ENCODE measurements around the gene HOXA3. TPM values are rescaled to one million over a fixed set of nuclear protein-coding genes. Genes with fewer than 3 reads are reported as not detected.

The HOXA3 gene
- total RNA-seq, 4 donors from 2014 or later: 4.9 to 20.2 (median 13.2) TPM

DNA sequence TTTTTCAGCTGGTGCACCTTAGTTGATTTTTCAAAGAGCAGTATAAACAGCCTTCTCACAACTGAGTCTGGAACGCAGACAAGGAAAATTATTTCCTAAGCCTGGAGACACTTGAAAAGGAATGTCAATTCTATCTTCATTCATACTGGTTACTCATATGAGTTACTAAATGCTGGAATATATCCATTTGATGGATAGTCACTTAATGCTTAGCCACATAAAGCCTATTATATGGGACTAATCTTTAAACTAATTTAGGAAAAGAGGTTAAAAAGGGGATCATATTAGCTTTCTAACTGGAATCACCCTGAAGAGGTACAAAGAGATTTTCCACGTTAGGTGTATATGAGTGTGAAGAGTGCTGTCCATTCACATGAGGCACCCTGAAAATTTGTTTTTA is 20.2 kb downstream of the HOXA3 start:
- intact Hi-C loops (cut with DNase I; ENCODE audit: low total_unique reads): no loop called here
- TF ChIP-seq, protein P1, sequence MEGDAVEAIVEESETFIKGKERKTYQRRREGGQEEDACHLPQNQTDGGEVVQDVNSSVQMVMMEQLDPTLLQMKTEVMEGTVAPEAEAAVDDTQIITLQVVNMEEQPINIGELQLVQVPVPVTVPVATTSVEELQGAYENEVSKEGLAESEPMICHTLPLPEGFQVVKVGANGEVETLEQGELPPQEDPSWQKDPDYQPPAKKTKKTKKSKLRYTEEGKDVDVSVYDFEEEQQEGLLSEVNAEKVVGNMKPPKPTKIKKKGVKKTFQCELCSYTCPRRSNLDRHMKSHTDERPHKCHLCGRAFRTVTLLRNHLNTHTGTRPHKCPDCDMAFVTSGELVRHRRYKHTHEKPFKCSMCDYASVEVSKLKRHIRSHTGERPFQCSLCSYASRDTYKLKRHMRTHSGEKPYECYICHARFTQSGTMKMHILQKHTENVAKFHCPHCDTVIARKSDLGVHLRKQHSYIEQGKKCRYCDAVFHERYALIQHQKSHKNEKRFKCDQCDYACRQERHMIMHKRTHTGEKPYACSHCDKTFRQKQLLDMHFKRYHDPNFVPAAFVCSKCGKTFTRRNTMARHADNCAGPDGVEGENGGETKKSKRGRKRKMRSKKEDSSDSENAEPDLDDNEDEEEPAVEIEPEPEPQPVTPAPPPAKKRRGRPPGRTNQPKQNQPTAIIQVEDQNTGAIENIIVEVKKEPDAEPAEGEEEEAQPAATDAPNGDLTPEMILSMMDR (IDR thresholded peaks at IDR 0.05): no peak
- TF ChIP-seq POLR2A (IDR thresholded peaks at IDR 0.05): no peak
- 73 to 78% methylated on average over 2 of the region's 2 CpGs for WGBS, 2 donors
- DNase-seq (ENCODE audit: low spot score in 2 of 2): no peak
- no peak overlapping the region for H3K4me3 ChIP-seq (ENCODE audit: low read depth, poor library complexity, severe bottlenecking)

DNA sequence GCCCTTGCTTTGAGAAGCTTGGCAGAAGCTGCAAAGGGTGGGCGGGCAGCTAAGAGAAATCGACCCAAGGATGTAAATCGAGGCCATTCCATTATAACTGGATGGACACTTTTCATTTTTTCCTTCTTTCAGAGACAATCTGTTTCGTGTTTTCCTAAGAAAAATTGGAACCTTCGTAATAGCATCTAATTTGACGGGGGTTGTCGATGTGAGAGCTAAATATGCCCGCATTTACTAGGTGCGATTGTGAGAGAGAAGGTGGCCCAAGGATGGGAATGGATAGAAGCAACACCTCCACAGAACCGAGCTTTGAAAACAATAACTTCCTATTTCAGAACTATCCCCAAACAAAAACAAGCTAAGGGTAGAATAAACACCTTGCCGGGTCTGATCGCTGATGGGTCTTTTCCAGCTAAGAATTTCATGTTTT is 21.0 kb downstream of the HOXA3 start:
- DNase-seq (ENCODE audit: low spot score in 2 of 2): no peak
- TF ChIP-seq POLR2A (IDR thresholded peaks at IDR 0.05): no peak
- TF ChIP-seq, protein P1 (IDR thresholded peaks at IDR 0.05): no peak
- intact Hi-C loops (cut with DNase I; ENCODE audit: low total_unique reads): no loop called here
- WGBS, 2 donors: 35 to 41% methylated on average over 12 of the region's 12 CpGs
- H3K4me3 ChIP-seq (ENCODE audit: low read depth, poor library complexity, severe bottlenecking): peak overlapping the region; percentile 53

DNA sequence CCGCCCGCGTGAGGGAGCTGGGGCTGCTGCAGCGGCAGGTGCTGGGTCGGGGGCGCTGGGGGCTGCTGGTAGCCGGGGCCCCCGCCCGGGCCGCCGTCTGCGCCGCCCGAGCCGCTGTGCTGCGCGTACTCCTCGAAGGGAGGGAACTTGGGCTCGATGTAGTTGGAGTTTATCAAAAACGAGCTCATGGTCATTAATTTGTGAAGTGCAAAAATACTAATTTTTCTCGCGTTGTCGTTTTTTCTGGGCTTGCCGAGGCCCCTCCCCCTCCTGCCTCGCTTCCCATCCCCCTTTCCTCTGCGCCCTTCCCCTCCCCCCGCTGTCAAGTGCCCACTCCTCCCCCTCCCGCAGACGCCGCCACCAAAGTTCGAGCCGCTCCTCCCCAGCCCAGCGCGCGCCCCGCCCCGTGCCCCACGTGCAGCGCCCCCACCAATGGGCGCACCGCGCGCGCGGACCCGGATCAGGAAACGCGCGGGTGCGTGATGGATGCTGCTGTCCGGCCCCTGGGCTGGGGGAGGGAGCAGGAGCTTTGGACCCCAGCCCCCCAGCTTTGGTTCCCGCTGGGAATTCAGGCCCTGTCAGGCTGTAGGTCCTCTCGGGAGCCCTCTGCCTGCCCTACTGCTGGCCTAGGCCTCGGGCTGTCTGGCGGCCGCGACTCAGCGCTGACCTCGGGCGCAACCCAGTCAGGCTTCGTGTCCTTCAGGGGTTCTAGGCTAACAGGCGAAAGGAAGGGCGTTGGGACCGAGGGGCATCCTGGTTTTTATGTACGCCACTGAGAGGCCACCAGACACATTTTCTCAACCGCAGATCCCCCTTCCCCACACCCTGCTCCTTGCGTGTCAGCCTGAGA is 21.6 kb downstream of the HOXA3 start, which contains the start of gene HOXA4:
TSS of gene HOXA4 (minus strand) at position 218 of the 850 bp plus-strand sequence. CDS start at position 194, 24 bp downstream.
- H3K4me3 ChIP-seq (ENCODE audit: low read depth, poor library complexity, severe bottlenecking): peak within 1 kb of the TSS; percentile 53
- peak in 1 of 2 donors; percentile 80 for TF ChIP-seq POLR2A (IDR thresholded peaks at IDR 0.05)
- TF ChIP-seq, protein P1 (IDR thresholded peaks at IDR 0.05): no peak
- 7 to 12% methylated on average over 54 to 55 of the region's 67 CpGs for whole genome bisulfite sequencing, 2 donors
- peak; percentile 83 to 98 for DNase-seq (ENCODE audit: low spot score in 2 of 2)
- intact Hi-C loops (cut with DNase I; ENCODE audit: low total_unique reads): no loop called here

DNA sequence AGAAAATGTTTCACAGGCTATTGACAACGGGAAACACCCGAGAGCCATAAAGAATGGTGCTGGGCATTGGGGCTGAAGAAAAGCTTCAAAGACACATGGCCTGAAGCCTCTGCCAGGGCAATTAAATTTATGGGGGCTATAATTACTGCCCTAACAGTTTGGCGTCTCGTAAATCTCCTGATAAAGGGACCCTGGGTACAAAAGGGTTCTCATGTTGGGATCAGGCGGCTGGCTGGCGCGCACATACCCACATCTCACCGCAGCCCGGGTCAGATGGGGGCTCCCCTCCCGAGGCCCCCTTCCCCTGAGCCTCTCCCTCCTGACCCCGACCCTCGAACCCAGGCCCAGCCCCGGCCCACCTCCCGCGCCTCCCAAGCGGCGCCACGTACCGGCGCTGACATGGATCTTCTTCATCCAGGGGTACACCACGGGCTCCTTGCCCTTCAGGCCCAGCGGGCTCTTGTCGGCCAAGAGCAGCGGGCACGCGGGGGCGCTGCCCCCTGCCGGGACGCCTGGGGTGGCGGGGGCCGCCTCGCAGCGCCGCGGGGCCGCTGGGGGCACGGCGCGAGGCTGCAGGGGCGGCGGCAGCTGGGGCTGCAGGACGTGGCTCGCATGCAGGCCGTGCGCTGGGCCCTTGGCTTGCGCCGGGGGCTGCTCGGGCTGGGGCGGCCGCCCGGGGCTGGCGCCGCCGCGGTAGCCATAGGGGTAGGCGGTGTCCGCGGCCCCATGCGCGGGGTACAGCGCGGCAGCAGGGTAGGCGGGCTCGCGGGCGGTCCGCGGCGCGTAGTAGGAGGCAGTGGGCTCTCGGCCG is 22.4 kb downstream of the HOXA3 start:
- 23 to 30% methylated on average over 34 to 50 of the region's 72 CpGs for WGBS, 2 donors
- peak overlapping the region; percentile 42 for H3K4me3 ChIP-seq (ENCODE audit: low read depth, poor library complexity, severe bottlenecking)
- TF ChIP-seq POLR2A (IDR thresholded peaks at IDR 0.05): no peak
- TF ChIP-seq, protein P1 (IDR thresholded peaks at IDR 0.05): no peak
- DNase-seq (ENCODE audit: low spot score in 2 of 2): peak in 1 of 2 donors; percentile 87
- intact Hi-C loops (cut with DNase I; ENCODE audit: low total_unique reads): no loop called here

DNA sequence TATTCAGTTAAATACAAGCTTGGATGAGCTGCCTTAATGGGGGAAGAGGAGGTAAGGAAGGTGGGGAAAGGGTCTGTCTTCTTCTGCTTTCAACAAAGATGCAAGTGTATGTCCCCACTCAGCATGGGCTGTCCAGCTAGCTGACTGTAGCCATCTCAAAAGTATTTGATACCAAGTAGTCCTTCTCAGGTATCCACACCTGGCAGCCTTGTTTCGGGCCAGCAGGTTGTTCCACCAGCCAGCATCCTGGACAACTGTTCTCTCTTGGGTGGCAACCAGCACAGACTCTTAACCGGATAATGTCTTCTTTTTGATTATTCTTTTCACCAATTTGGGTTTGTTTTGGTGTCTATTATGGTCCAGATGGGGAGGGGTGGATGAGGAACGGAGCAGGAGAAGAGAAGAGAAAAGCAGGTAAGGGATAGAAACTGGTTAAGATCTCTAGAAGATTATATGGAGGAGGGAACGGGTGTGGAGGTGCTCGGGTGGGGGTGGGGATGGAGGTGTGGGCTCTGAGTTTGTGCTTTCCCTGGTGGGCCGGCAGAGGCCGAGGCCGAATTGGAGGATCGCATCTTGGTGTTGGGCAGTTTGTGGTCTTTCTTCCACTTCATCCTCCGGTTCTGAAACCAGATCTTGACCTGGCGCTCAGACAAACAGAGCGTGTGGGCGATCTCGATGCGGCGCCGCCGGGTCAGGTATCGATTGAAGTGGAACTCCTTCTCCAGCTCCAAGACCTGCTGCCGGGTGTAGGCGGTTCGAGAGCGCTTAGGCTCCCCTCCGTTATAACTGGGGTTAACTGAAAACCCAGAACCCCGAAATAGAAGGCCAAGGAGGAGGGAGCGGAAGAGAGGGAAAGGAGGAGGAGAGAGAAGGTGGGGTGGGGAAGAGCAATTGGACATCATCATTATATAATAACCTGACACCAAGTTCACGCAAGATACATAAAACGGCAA is 23.3 kb downstream of the HOXA3 start:
- 90% methylated on average over 28 of the region's 28 CpGs for WGBS, 2 donors
- intact Hi-C loops (cut with DNase I; ENCODE audit: low total_unique reads): no loop called here
- DNase-seq (ENCODE audit: low spot score in 2 of 2): peak in 1 of 2 donors; percentile 84
- TF ChIP-seq POLR2A (IDR thresholded peaks at IDR 0.05): no peak
- TF ChIP-seq, protein P1 (IDR thresholded peaks at IDR 0.05): no peak
- H3K4me3 ChIP-seq (ENCODE audit: low read depth, poor library complexity, severe bottlenecking): no peak overlapping the region

Measured in lower leg skin (tissue), 4 donors.